Measurements from ENCODE around the gene ZNF276. TPM values are rescaled to one million over a fixed set of nuclear protein-coding genes. Genes with fewer than 3 reads are reported as not detected.

The ZNF276 gene
- total and polyA plus RNA-seq, 2 donors (not counting 1 experiment from before 2014, with no cell fraction given), result 82.7 to 110 TPM

GRCh38 chr16:89738538-89739317 is 17.4 kb downstream of the ZNF276 start:
- Histone ChIP-seq H3K36me3 (replicated peaks in 1 of 2; ENCODE audit: control extremely low read depth in 1 of 2, control insufficient read depth in 1 of 2, extremely low read depth in 1 of 2, insufficient read depth in 2 of 2, low read length in 1 of 2) (peaks cover 0 to 69% of the 10 kb centered on the region in 2 experiments), H3K4me1 (ENCODE audit: control insufficient read depth in 2 of 2, insufficient read depth in 2 of 2, low read length in 2 of 2) (peaks cover 0 to 12% of the 10 kb centered on the region in 2 donors), H3K4me2 (replicated peaks; ENCODE audit: low read depth, low read length, poor library complexity, severe bottlenecking) (no peak overlapping the region), H3K9me3 (ENCODE audit: control extremely low read depth in 1 of 3, control insufficient read depth in 2 of 3, insufficient read depth in 1 of 3, low read length in 2 of 3) (no peaks in the 10 kb centered on the region), H3K27ac (ENCODE audit: low read length in 2 of 2) (no peak overlapping the region), H3K4me3 (ENCODE audit: control extremely low read depth in 1 of 5, extremely low read depth in 1 of 5, insufficient read depth in 1 of 5, low read depth in 2 of 5, low read length in 4 of 5) (no peak overlapping the region), H3K79me2 (ENCODE audit: control insufficient read depth, insufficient read depth, low read length) (peaks cover 7% of the 10 kb centered on the region), H3K27me3 (replicated peaks in 1 of 4; ENCODE audit: control extremely low read depth in 1 of 4, control insufficient read depth in 3 of 4, insufficient read depth in 4 of 4, low read length in 3 of 4) (no peaks in the 10 kb centered on the region), H2AFZ (ENCODE audit: insufficient read depth, low read depth, low read length, poor library complexity, severe bottlenecking) (no peak overlapping the region), H3K9ac (ENCODE audit: low read length) (no peak overlapping the region), H4K20me1 (ENCODE audit: control insufficient read depth, insufficient read depth, low read length, poor library complexity, severe bottlenecking) (peaks cover 50% of the 10 kb centered on the region)
- POLR2A ChIA-PET, result interaction anchor here (0.5 to 0.6 kb wide), 2 partner anchors 23 to 30 kb away, joined by 3 to 7 read pairs; no protein-coding TSS in a partner anchor
- DNase-seq (no peak), ATAC-seq (ENCODE audit: low read depth) (no peak)
- Mint-ChIP-seq H3K27ac (peak overlapping the region; percentile 50), H3K9me3 (ENCODE audit: insufficient read depth) (no peaks in the 10 kb centered on the region), H3K4me3 (no peak overlapping the region), H3K27me3 (no peaks in the 10 kb centered on the region), H3K4me1 (peaks cover 9% of the 10 kb centered on the region)
- CTCF ChIA-PET, result interaction anchor here (0.6 to 1.6 kb wide), 3 partner anchors 23 to 47 kb away, joined by 3 to 4 read pairs (median 4); no protein-coding TSS in a partner anchor
- TF ChIP-seq CTCF (IDR thresholded peaks at IDR 0.05) (no peak), EZH2 (IDR thresholded peaks at IDR 0.05; ENCODE audit: borderline replicate concordance, insufficient read depth, low read depth, low read length, poor library complexity, severe bottlenecking) (no peak)
- intact Hi-C loops (cut with micrococcal nuclease), result no loop called here
- WGBS (ENCODE audit: insufficient coverage), result 93% methylated on average over 20 of the region's 20 CpGs

- DNase-seq (no peak), ATAC-seq (ENCODE audit: low read depth) (no peak)
- Mint-ChIP-seq H3K9me3 (ENCODE audit: insufficient read depth) (no peaks in the 10 kb centered on the region), H3K4me1 (peaks cover 9% of the 10 kb centered on the region), H3K27ac (peak overlapping the region; percentile 46), H3K27me3 (no peaks in the 10 kb centered on the region), H3K4me3 (no peak overlapping the region)
- intact Hi-C loops (cut with micrococcal nuclease), result no loop called here
- ChIA-PET POLR2A (no interaction called here), CTCF (interaction anchor here (1.0 to 2.8 kb wide), 3 partner anchors 22 to 34 kb away, joined by 3 to 7 read pairs (median 4); no protein-coding TSS in a partner anchor)
- H4K20me1 ChIP-seq (ENCODE audit: control insufficient read depth, insufficient read depth, low read length, poor library complexity, severe bottlenecking), result peaks cover 44% of the 10 kb centered on the region
- H3K9me3 ChIP-seq (ENCODE audit: control extremely low read depth in 1 of 3, control insufficient read depth in 2 of 3, insufficient read depth in 1 of 3, low read length in 2 of 3), result no peaks in the 10 kb centered on the region
- H3K9ac ChIP-seq (ENCODE audit: low read length), result no peak overlapping the region
- H3K27ac ChIP-seq (ENCODE audit: low read length in 2 of 2), result no peak overlapping the region
- no peak overlapping the region for H2AFZ ChIP-seq (ENCODE audit: insufficient read depth, low read depth, low read length, poor library complexity, severe bottlenecking)
- H3K4me2 ChIP-seq (replicated peaks; ENCODE audit: low read depth, low read length, poor library complexity, severe bottlenecking), result no peak overlapping the region
- no peaks in the 10 kb centered on the region for H3K27me3 ChIP-seq (replicated peaks in 1 of 4; ENCODE audit: control extremely low read depth in 1 of 4, control insufficient read depth in 3 of 4, insufficient read depth in 4 of 4, low read length in 3 of 4)
- TF ChIP-seq EZH2 (IDR thresholded peaks at IDR 0.05; ENCODE audit: borderline replicate concordance, insufficient read depth, low read depth, low read length, poor library complexity, severe bottlenecking) (no peak), CTCF (IDR thresholded peaks at IDR 0.05) (no peak)
- peaks cover 0 to 70% of the 10 kb centered on the region in 2 experiments for H3K36me3 ChIP-seq (replicated peaks in 1 of 2; ENCODE audit: control extremely low read depth in 1 of 2, control insufficient read depth in 1 of 2, extremely low read depth in 1 of 2, insufficient read depth in 2 of 2, low read length in 1 of 2)
- H3K4me1 ChIP-seq (ENCODE audit: control insufficient read depth in 2 of 2, insufficient read depth in 2 of 2, low read length in 2 of 2), result peaks cover 0 to 12% of the 10 kb centered on the region in 2 donors
- 90% methylated on average over 9 of the region's 9 CpGs for WGBS (ENCODE audit: insufficient coverage)
- H3K4me3 ChIP-seq (ENCODE audit: control extremely low read depth in 1 of 5, extremely low read depth in 1 of 5, insufficient read depth in 1 of 5, low read depth in 2 of 5, low read length in 4 of 5), result no peak overlapping the region
- H3K79me2 ChIP-seq (ENCODE audit: control insufficient read depth, insufficient read depth, low read length), result peaks cover 2% of the 10 kb centered on the region
Observed at GRCh38 chr16:89739383-89739782, 18.0 kb downstream of the ZNF276 start.

Measured in B cell (primary cell).